NCI-H128 (cell line): ENCODE data around the gene WFDC6.

Experiments used
- DNase-seq: peaks from one replicate; lab custom pipeline; 2025; ENCODE audit not compliant: unreplicated experiment; lab: John Stamatoyannopoulos, UW

The WFDC6 gene

GRCh38 chr20:45518282-45518681 is 21.0 kb downstream of the WFDC6 start:
- no peak for DNase-seq

- no peak for DNase-seq
Observed at GRCh38 chr20:45515147-45515913, 24.0 kb downstream of the WFDC6 start, which contains the start of gene SPINT3. TSS of gene SPINT3 (minus strand) at chr20:45515622. CDS start at chr20:45515608, 14 bp downstream.

- no peak for DNase-seq
Observed at GRCh38 chr20:45510242-45510862, 28.9 kb downstream of the WFDC6 start.

- no peak for DNase-seq
Observed at GRCh38 chr20:45509091-45509490, 30.2 kb downstream of the WFDC6 start.

GRCh38 chr20:45508068-45508886 is 31.0 kb downstream of the WFDC6 start:
- no peak for DNase-seq

- no peak for DNase-seq
Observed at GRCh38 chr20:45507011-45507820, 32.1 kb downstream of the WFDC6 start.

- DNase-seq = no peak
Observed at GRCh38 chr20:45506398-45506797, 32.9 kb downstream of the WFDC6 start.

- no peak for DNase-seq
Observed at GRCh38 chr20:45503403-45503802, 35.9 kb downstream of the WFDC6 start.

GRCh38 chr20:45502561-45502960 is 36.7 kb downstream of the WFDC6 start:
- DNase-seq = no peak

- DNase-seq = no peak
Observed at GRCh38 chr20:45501600-45501999, 37.7 kb downstream of the WFDC6 start.

- no peak for DNase-seq
Observed at GRCh38 chr20:45500022-45500421, 39.3 kb downstream of the WFDC6 start.

GRCh38 chr20:45497971-45498494 is 41.2 kb downstream of the WFDC6 start:
- DNase-seq = no peak

GRCh38 chr20:45496166-45496565 is 43.1 kb downstream of the WFDC6 start:
- DNase-seq = no peak

- no peak for DNase-seq
Observed at GRCh38 chr20:45495501-45495941, 43.8 kb downstream of the WFDC6 start.

GRCh38 chr20:45489083-45489531 is 50.2 kb downstream of the WFDC6 start:
- no peak for DNase-seq

- no peak for DNase-seq
Observed at GRCh38 chr20:45487231-45487635, 52.0 kb downstream of the WFDC6 start.

- no peak for DNase-seq
Observed at GRCh38 chr20:45485388-45485787, 53.9 kb downstream of the WFDC6 start.

- DNase-seq = no peak
Observed at GRCh38 chr20:45484676-45485075, 54.6 kb downstream of the WFDC6 start.
